ENCODE measurements around the gene SNAP23. TPM values are rescaled to one million over a fixed set of nuclear protein-coding genes. Genes with fewer than 3 reads are reported as not detected.

Gene SNAP23
- total RNA-seq, 2 experiments from 2014 or later = 19.9 to 48.3 TPM

DNA sequence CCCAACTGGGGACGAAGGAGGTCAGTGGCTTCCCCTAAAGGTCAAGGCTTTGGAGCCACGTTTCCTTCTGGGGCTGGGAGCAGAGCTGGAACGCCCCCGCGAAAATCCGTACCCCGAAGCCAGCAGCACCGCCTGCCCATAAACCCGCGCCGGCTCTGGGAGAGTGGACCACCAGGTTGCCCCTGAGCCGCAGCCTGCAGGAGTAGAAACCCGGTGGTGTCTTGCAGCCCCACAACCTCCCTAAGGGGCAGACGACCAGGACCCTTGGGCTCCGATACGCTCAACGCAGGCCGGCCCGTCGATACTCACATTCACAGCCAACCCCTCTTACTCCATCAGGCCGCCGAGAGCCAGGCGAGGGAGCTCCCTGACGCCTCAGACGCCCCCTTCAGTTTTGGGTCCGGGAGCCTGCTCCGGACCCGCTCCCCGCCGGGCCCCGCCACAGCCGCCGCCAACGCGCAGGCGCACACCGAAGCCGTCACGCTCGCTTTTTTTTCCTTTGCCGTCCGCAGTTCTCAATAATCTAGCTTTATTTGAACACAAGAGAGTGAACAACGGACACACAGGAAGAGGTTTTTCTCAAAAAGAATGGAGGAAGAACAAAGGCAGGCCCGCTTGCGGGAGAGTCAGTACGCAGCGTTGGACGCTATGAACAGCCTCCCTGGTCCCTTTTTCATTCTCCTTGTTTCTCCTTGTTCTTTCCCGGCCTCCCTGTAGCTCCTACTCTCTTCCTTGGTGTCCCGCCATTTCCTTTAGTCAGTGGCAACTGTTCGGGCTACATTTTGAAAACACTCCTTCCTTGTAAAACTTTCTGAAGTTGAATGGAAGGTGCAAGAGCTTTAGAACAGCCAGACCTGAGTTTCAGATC lies 4.5 kb upstream of the SNAP23 start, which contains the start of gene ZNF106:
ZNF106 (minus strand) TSS at position 471 of the 868 bp plus-strand sequence. CDS start 18,852 bp downstream, outside the sequence.
- H3K27ac ChIP-seq (ENCODE audit: low read depth, low read length, poor library complexity, severe bottlenecking) = peak within 1 kb of the TSS; percentile 78
- ChIA-PET POLR2A (interaction anchor here (0.6 to 2.1 kb wide), 11 partner anchors 9 to 899 kb away, joined by 3 to 10 read pairs (median 3); partner anchors contain the start of genes GANC and TMEM87A), CTCF (ENCODE audit: unreplicated experiment) (interaction anchor here (1.1 to 1.2 kb wide), 2 partner anchors 13 to 57 kb away, joined by 3 read pairs; partner anchors contain the start of genes HAUS2 and LRRC57)
- DNase-seq (ENCODE audit: low spot score) = peak; percentile 94
- H3K4me1 ChIP-seq (ENCODE audit: insufficient read depth, low read length, poor library complexity, severe bottlenecking) = peaks cover 42% of the 10 kb centered on the region
- no TSS peak for BruUV-seq (replicated peaks)
- peak within 1 kb of the TSS; percentile 78 for H3K4me2 ChIP-seq (ENCODE audit: low read length)
- no peaks in the 10 kb centered on the region for H4K20me1 ChIP-seq (ENCODE audit: insufficient read depth, low read length)
- no peak for TF ChIP-seq EZH2phosphoT487 (IDR thresholded peaks at IDR 0.05; ENCODE audit: borderline replicate concordance, low read depth, low read length)
- TF ChIP-seq, protein P1, sequence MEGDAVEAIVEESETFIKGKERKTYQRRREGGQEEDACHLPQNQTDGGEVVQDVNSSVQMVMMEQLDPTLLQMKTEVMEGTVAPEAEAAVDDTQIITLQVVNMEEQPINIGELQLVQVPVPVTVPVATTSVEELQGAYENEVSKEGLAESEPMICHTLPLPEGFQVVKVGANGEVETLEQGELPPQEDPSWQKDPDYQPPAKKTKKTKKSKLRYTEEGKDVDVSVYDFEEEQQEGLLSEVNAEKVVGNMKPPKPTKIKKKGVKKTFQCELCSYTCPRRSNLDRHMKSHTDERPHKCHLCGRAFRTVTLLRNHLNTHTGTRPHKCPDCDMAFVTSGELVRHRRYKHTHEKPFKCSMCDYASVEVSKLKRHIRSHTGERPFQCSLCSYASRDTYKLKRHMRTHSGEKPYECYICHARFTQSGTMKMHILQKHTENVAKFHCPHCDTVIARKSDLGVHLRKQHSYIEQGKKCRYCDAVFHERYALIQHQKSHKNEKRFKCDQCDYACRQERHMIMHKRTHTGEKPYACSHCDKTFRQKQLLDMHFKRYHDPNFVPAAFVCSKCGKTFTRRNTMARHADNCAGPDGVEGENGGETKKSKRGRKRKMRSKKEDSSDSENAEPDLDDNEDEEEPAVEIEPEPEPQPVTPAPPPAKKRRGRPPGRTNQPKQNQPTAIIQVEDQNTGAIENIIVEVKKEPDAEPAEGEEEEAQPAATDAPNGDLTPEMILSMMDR (conservative IDR thresholded peaks at IDR 0.05; ENCODE audit: low read length) = peak; percentile 52; the same call in 1 of the 2 replicates
- H3K9me3 ChIP-seq (ENCODE audit: low read length) = no peaks in the 10 kb centered on the region
- intact Hi-C loops (cut with micrococcal nuclease; ENCODE audit: unreplicated experiment) = loop anchor here (2.0 kb wide), 1 partner anchor 58 kb away; the partner anchor contains the start of genes HAUS2 and LRRC57
- H3K4me3 ChIP-seq (ENCODE audit: low read depth, low read length, poor library complexity, severe bottlenecking) = peak within 1 kb of the TSS; percentile 87
- no peaks in the 10 kb centered on the region for H3K9me2 ChIP-seq (ENCODE audit: insufficient read depth, low read length)
- H3K36me3 ChIP-seq (ENCODE audit: insufficient read depth, low read length) = no peaks in the 10 kb centered on the region
- peaks cover 32% of the 10 kb centered on the region for H3K79me2 ChIP-seq (ENCODE audit: insufficient read depth, low read depth, low read length)
- peak within 1 kb of the TSS; percentile 73 for H2AFZ ChIP-seq (ENCODE audit: low read length)

DNA sequence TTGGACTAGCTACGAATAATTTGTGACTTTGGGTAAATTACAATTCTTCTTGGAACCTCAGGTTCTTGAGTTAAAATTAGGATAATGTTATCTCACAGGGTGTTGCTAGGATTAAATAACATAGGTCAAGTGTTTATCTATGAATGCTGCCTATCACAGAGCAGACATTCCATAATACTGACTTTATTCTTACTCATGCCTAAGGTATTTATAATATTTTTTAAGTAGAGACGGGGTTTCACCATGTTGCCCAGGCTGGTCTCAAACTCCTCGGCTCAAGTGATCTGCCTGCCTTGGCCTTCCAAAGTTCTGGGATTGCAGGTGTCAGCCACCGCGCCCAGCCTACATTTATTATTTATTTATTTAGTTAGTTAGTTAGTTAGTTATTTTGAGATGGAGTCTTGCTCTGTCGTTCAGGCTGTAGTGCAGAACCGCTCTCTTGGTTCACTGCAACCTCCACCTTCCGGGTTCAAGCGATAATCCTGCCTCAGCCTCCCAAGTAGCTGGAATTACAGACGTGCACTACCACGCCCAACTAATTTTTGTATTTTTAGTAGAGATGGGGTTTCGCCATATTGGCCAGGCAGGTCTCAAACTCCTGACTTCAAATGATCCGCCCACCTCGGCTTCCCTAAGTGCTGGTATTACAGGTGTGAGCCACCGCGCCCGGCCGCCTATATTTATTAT lies 3.8 kb upstream of the SNAP23 start:
- H3K4me2 ChIP-seq (ENCODE audit: low read length) = peak overlapping the region; percentile 78
- H2AFZ ChIP-seq (ENCODE audit: low read length) = peak overlapping the region; percentile 73
- H3K79me2 ChIP-seq (ENCODE audit: insufficient read depth, low read depth, low read length) = peaks cover 39% of the 10 kb centered on the region
- H3K4me3 ChIP-seq (ENCODE audit: low read depth, low read length, poor library complexity, severe bottlenecking) = peak overlapping the region; percentile 87
- H4K20me1 ChIP-seq (ENCODE audit: insufficient read depth, low read length) = no peaks in the 10 kb centered on the region
- intact Hi-C loops (cut with micrococcal nuclease; ENCODE audit: unreplicated experiment) = loop anchor here (2.0 kb wide), 1 partner anchor 57 kb away; the partner anchor contains the start of genes HAUS2 and LRRC57
- BruUV-seq (replicated peaks) = TSS peak; percentile 98
- CTCF ChIA-PET (ENCODE audit: unreplicated experiment) = interaction anchor here (1.1 to 1.2 kb wide), 2 partner anchors 12 to 57 kb away, joined by 3 read pairs; partner anchors contain the start of genes HAUS2 and LRRC57
- H3K36me3 ChIP-seq (ENCODE audit: insufficient read depth, low read length) = no peaks in the 10 kb centered on the region
- H3K27ac ChIP-seq (ENCODE audit: low read depth, low read length, poor library complexity, severe bottlenecking) = peak overlapping the region; percentile 78
- no peaks in the 10 kb centered on the region for H3K9me2 ChIP-seq (ENCODE audit: insufficient read depth, low read length)
- TF ChIP-seq, protein P1 (conservative IDR thresholded peaks at IDR 0.05; ENCODE audit: low read length) = no peak
- TF ChIP-seq EZH2phosphoT487 (IDR thresholded peaks at IDR 0.05; ENCODE audit: borderline replicate concordance, low read depth, low read length) = no peak
- no peak for DNase-seq (ENCODE audit: low spot score)
- H3K4me1 ChIP-seq (ENCODE audit: insufficient read depth, low read length, poor library complexity, severe bottlenecking) = peaks cover 49% of the 10 kb centered on the region
- POLR2A ChIA-PET = interaction anchor here (0.6 to 2.1 kb wide), 9 partner anchors 8 to 218 kb away, joined by 3 to 10 read pairs (median 3); partner anchors contain the start of genes GANC and TMEM87A
- H3K9me3 ChIP-seq (ENCODE audit: low read length) = no peaks in the 10 kb centered on the region

Data from OCI-LY7 (cell line).